ENCODE results near the gene SNX21.

DNA sequence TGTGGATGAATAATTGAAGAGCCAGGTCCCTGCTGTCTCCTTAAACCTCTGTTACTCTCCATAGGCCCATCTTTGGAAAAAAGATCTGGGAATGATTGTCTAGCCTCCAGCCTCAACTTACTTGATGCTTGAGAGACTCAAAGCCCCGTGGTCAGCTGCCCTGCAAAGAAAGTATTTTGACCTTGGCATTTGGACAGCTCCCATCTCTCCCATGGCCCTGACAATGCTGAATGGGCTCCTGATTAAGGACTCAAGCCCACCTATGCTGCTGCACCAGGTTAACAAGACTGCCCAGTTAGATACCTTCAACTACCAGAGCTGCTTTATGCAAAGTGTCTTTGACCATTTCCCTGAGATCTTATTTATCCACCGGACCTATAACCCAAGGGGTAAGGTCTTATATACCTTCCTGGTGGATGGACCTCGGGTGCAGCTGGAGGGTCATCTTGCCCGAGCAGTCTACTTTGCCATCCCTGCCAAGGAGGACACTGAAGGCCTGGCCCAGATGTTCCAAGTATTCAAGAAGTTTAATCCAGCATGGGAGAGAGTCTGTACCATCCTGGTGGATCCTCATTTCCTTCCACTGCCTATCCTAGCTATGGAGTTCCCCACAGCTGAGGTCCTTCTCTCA is 49.0 kb downstream of the SNX21 start:
- TF ChIP-seq, protein P1, sequence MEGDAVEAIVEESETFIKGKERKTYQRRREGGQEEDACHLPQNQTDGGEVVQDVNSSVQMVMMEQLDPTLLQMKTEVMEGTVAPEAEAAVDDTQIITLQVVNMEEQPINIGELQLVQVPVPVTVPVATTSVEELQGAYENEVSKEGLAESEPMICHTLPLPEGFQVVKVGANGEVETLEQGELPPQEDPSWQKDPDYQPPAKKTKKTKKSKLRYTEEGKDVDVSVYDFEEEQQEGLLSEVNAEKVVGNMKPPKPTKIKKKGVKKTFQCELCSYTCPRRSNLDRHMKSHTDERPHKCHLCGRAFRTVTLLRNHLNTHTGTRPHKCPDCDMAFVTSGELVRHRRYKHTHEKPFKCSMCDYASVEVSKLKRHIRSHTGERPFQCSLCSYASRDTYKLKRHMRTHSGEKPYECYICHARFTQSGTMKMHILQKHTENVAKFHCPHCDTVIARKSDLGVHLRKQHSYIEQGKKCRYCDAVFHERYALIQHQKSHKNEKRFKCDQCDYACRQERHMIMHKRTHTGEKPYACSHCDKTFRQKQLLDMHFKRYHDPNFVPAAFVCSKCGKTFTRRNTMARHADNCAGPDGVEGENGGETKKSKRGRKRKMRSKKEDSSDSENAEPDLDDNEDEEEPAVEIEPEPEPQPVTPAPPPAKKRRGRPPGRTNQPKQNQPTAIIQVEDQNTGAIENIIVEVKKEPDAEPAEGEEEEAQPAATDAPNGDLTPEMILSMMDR (IDR thresholded peaks at IDR 0.05; ENCODE audit: low read depth, low read length, poor library complexity, severe bottlenecking): no peak
- TF ChIP-seq EZH2phosphoT487 (IDR thresholded peaks at IDR 0.05; ENCODE audit: borderline replicate concordance, low read length): no peak
